Type B pancreatic cell (in vitro differentiated cells): Measurements from ENCODE around the gene ITIH3. TPM values are rescaled to one million over a fixed set of nuclear protein-coding genes. Genes with fewer than 3 reads are reported as not detected.

Experiments used
- DNase-seq: peaks from one replicate; pipeline ENCODE4 v3.0.0; 2021; ENCODE audit warnings: mixed read lengths; ENCODE audit not compliant: unreplicated experiment; ENCODE audit errors: extremely low spot score
- H3K27ac Mint-ChIP-seq: 2 replicates; pipeline ENCODE4 v1.8.0; 2021; ENCODE audit warnings: mild to moderate bottlenecking, mixed read lengths
- H3K27me3 Mint-ChIP-seq: 2 replicates; pipeline ENCODE4 v1.8.0; 2021; ENCODE audit warnings: mixed read lengths
- H3K36me3 Mint-ChIP-seq: 2 replicates; pipeline ENCODE4 v1.8.0; 2021; ENCODE audit warnings: mixed read lengths
- H3K4me1 Mint-ChIP-seq: one replicate; pipeline ENCODE4 v1.8.0; 2021; ENCODE audit warnings: mixed read lengths; ENCODE audit not compliant: unreplicated experiment
- H3K4me3 Mint-ChIP-seq: 2 replicates; pipeline ENCODE4 v1.8.0; 2021; ENCODE audit warnings: mild to moderate bottlenecking, mixed read lengths
- H3K9me3 Mint-ChIP-seq: 2 replicates; pipeline ENCODE4 v1.8.0; 2021; ENCODE audit warnings: mixed read lengths
- CTCF ChIP-seq: fragments of 200-600 bp; sonication (generic); conservative IDR thresholded peaks from 2 replicates; pipeline ENCODE4 v1.5.0; 2021; ENCODE audit warnings: antibody characterized with exemption, mild to moderate bottlenecking
- total RNA-seq: library from RNA; stranded (reverse); gene quantifications from 2 replicates; pipeline ENCODE4 v1.2.1, GENCODE V29; 2021; ENCODE audit warnings: low replicate concordance

ITIH3 gene
- total RNA-seq, 1 donor from 2014 or later: 0.97 TPM

GRCh38 chr3:52769786-52770455 lies 24.7 kb upstream of the ITIH3 start:
- no peak for TF ChIP-seq CTCF
- peaks cover 16% of the 10 kb centered on the region for H3K4me1 Mint-ChIP-seq
- H3K27ac Mint-ChIP-seq: peak overlapping the region; percentile 97
- H3K36me3 Mint-ChIP-seq: peaks cover 13% of the 10 kb centered on the region
- H3K9me3 Mint-ChIP-seq: no peaks in the 10 kb centered on the region
- H3K4me3 Mint-ChIP-seq: peak overlapping the region; percentile 97
- no peaks in the 10 kb centered on the region for H3K27me3 Mint-ChIP-seq
- no peak for DNase-seq

- Mint-ChIP-seq H3K36me3 (peaks cover 8% of the 10 kb centered on the region), H3K9me3 (no peaks in the 10 kb centered on the region), H3K4me1 (peaks cover 16% of the 10 kb centered on the region), H3K27me3 (no peaks in the 10 kb centered on the region), H3K27ac (peak within 1 kb of the TSS; percentile 97), H3K4me3 (peak within 1 kb of the TSS; percentile 97)
- peak; percentile 94 for DNase-seq
- peak; percentile 10 for TF ChIP-seq CTCF
These were observed 23.9 kb upstream of the ITIH3 start, which contains the start of gene NEK4 for GRCh38 chr3:52770496-52771333. NEK4 (minus strand) TSS chr3:52770940; CDS start chr3:52770746, 194 bp downstream.

DNA sequence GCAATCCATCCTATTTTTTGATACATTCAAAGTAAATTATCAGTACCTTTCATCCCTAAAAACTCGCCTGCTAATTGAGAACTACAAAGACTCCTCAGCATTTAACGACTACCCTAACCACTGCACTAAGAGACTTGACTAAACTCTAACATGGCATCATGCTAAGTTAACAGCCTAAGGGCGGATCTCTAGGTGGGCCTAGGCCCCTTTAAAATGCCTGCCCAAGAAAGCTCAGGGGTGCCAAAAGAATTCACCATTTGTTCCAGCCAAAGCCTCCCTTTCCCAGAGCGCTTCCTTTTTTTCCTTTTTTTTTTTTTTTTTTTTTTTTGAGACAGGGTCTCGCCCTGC lies 23.3 kb upstream of the ITIH3 start:
- DNase-seq: no peak
- Mint-ChIP-seq H3K9me3 (no peaks in the 10 kb centered on the region), H3K27ac (peak overlapping the region; percentile 97), H3K36me3 (peaks cover 7% of the 10 kb centered on the region), H3K4me1 (peaks cover 16% of the 10 kb centered on the region), H3K27me3 (no peaks in the 10 kb centered on the region), H3K4me3 (peak overlapping the region; percentile 97)
- TF ChIP-seq CTCF: no peak

DNA sequence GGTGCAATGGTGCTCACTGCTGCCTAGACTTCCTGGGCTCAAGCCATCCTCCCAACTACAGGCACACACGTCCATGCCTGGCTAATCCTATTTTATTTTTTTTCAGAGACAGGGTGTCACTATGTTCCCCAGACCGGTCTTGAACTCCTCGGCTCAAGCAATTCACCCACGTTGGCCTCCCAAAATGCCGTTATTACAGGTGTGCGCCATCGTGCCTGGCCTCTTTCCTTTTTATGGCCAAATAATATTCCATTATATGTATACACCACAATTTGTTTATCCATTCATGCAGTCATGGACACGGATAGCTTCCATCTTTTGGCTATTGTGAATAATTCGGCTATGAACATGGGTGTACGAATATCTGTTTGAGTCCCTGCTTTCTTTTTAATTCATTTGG lies 22.9 kb upstream of the ITIH3 start:
- TF ChIP-seq CTCF: no peak
- DNase-seq: no peak
- Mint-ChIP-seq H3K9me3 (no peaks in the 10 kb centered on the region), H3K36me3 (peaks cover 7% of the 10 kb centered on the region), H3K27ac (peak overlapping the region; percentile 97), H3K4me3 (peak overlapping the region; percentile 97), H3K27me3 (no peaks in the 10 kb centered on the region), H3K4me1 (peaks cover 16% of the 10 kb centered on the region)

- Mint-ChIP-seq H3K4me3 (no peak overlapping the region), H3K27ac (no peak overlapping the region), H3K4me1 (peaks cover 16% of the 10 kb centered on the region), H3K9me3 (no peaks in the 10 kb centered on the region), H3K27me3 (no peaks in the 10 kb centered on the region), H3K36me3 (no peaks in the 10 kb centered on the region)
- peak; percentile 42 for DNase-seq
- no peak for TF ChIP-seq CTCF
These were observed 21.1 kb upstream of the ITIH3 start for GRCh38 chr3:52773361-52774065.
